GM12878 (cell line): ENCODE data around the gene SSH2. TPM values are rescaled to one million over a fixed set of nuclear protein-coding genes. Genes with fewer than 3 reads are reported as not detected.

Experiments used
- ATAC-seq: fragments of 200-7000 bp; cut with Tn5 transposase; 3 replicates; pipeline ENCODE4 v1.9.1; 2020; ENCODE audit warnings: mild to moderate bottlenecking, moderate library complexity
- BruUV-seq: library from RNA; stranded (reverse); fragments of 400-500 nt; replicated peaks from 2 replicates; lab custom pipeline; 2021; lab: Mats Ljungman, UMichigan
- CTCF ChIA-PET: fragments of 300-600 bp; sonication (Branson Sonifier 250); formaldehyde crosslinking; extraction: SDS; loops from one replicate; lab custom pipeline; 2021; ENCODE audit warnings: inconsistent platforms; lab: Yijun Ruan, JAX
- POLR2A ChIA-PET: fragments of 350-600 bp; formaldehyde crosslinking; extraction: SDS; loops from one replicate; lab custom pipeline; 2021; ENCODE audit warnings: inconsistent platforms; lab: Charles Lee
- RAD21 ChIA-PET: fragments of 300-600 bp; sonication (Branson Sonifier 250); formaldehyde crosslinking; loops from one replicate; lab custom pipeline; 2023; ENCODE audit warnings: antibody characterized with exemption; ENCODE audit not compliant: unreplicated experiment; lab: Charles Lee
- SMC1A ChIA-PET: fragments of 300-600 bp; sonication (Branson Sonifier 250); formaldehyde crosslinking; loops from one replicate; lab custom pipeline; 2023; ENCODE audit not compliant: unreplicated experiment, uncharacterized antibody; lab: Charles Lee
- DNase-seq: peaks from one replicate; pipeline ENCODE4 v3.0.0-alpha.2; 2011; ENCODE audit warnings: low read depth, low spot score
- FAIRE-seq: peaks from 3 replicates; lab custom pipeline; 2011; peaks lifted over from hg19 to GRCh38; lab: Jason Lieb, UNC
- H2AFZ ChIP-seq: 2 replicates; pipeline ENCODE4 v1.6.0; 2011; ENCODE audit warnings: low read depth, low read length, control low read depth; ENCODE audit not compliant: control insufficient read depth
- H3K27ac ChIP-seq: 2 replicates; pipeline ENCODE4 v1.5.1; 2011; ENCODE audit warnings: control low read depth; ENCODE audit not compliant: control insufficient read depth, insufficient read depth
- H3K27me3 ChIP-seq, 2 experiments: replicated peaks in 1 of 2; 2 replicates each; pipeline versions ENCODE4 v1.6.0 to v1.6.1; 2011; ENCODE audit warnings: low read length in 1 of 2; ENCODE audit not compliant: control insufficient read depth in 2 of 2, insufficient read depth in 2 of 2
- H3K36me3 ChIP-seq, 2 experiments: 2 replicates each; pipeline ENCODE4 v1.5.1; 2011; ENCODE audit warnings: low read length in 1 of 2; ENCODE audit not compliant: control insufficient read depth in 2 of 2, insufficient read depth in 2 of 2
- H3K4me1 ChIP-seq: 2 replicates; pipeline ENCODE4 v1.6.1; 2011; ENCODE audit warnings: mild to moderate bottlenecking, low read length, moderate library complexity, mixed read lengths; ENCODE audit not compliant: control insufficient read depth, insufficient read depth
- H3K4me2 ChIP-seq: 2 replicates; pipeline ENCODE4 v1.6.0; 2011; ENCODE audit warnings: control low read depth; ENCODE audit not compliant: control insufficient read depth, insufficient read depth
- H3K4me3 ChIP-seq: fragments of 200-600 bp; sonication (generic); 2 replicates; pipeline ENCODE4 v1.5.1; 2016
- H3K79me2 ChIP-seq: 2 replicates; pipeline ENCODE4 v1.6.0; 2011; ENCODE audit warnings: low read length; ENCODE audit not compliant: control insufficient read depth, insufficient read depth
- H3K9ac ChIP-seq: 2 replicates; pipeline ENCODE4 v1.8.0; 2011; ENCODE audit warnings: low read length, control low read depth, mixed read lengths; ENCODE audit not compliant: control insufficient read depth, insufficient read depth
- H3K9me3 ChIP-seq: replicated peaks from 3 replicates; pipeline ENCODE4 v1.5.1; 2011; ENCODE audit warnings: mild to moderate bottlenecking, low read length; ENCODE audit not compliant: control insufficient read depth, insufficient read depth
- H4K20me1 ChIP-seq: 2 replicates; pipeline ENCODE4 v1.6.0; 2011; ENCODE audit not compliant: control insufficient read depth, insufficient read depth
- CBX5 ChIP-seq: sonication (generic); IDR thresholded peaks from 2 replicates; pipeline ENCODE4 v1.6.1; 2016; ENCODE audit warnings: low read depth, moderate library complexity, mild to moderate bottlenecking, inconsistent platforms
- CEBPZ ChIP-seq: fragments of 150-350 bp; IDR thresholded peaks from 2 replicates; pipeline ENCODE4 v1.6.1; 2016; ENCODE audit warnings: low read depth, low read length
- CREM ChIP-seq: IDR thresholded peaks from 2 replicates; pipeline ENCODE4 v1.6.1; 2014; ENCODE audit warnings: antibody characterized with exemption, low read depth
- FOS ChIP-seq: IDR thresholded peaks from 3 replicates; pipeline ENCODE4 v1.6.1; 2011; ENCODE audit warnings: borderline replicate concordance; ENCODE audit not compliant: insufficient read length; ENCODE audit errors: extremely low read depth
- FOXM1 ChIP-seq: IDR thresholded peaks from 2 replicates; pipeline ENCODE4 v1.6.1; 2012; ENCODE audit warnings: low read depth, mild to moderate bottlenecking, inconsistent platforms, low read length, moderate library complexity
- KDM1A ChIP-seq: fragments of 200-600 bp; sonication (generic); IDR thresholded peaks from 2 replicates; pipeline ENCODE4 v1.6.1; 2016; ENCODE audit warnings: borderline replicate concordance
- PAX5 ChIP-seq: IDR thresholded peaks from 2 replicates; pipeline ENCODE4 v1.6.1; 2011; ENCODE audit warnings: low read depth, low read length, borderline replicate concordance
- PAX8 ChIP-seq: fragments of 450-650 bp; IDR thresholded peaks from 2 replicates; pipeline ENCODE4 v1.6.1; 2017; ENCODE audit warnings: mild to moderate bottlenecking, moderate library complexity
- PBX3 ChIP-seq: IDR thresholded peaks from 2 replicates; pipeline ENCODE4 v1.6.1; 2011; ENCODE audit warnings: mild to moderate bottlenecking, low read depth, low read length, moderate library complexity; ENCODE audit not compliant: insufficient replicate concordance
- POLR2AphosphoS5 ChIP-seq: IDR thresholded peaks from 2 replicates; pipeline ENCODE4 v1.6.1; 2011; ENCODE audit warnings: mild to moderate bottlenecking, low read length, inconsistent platforms
- STAT3 ChIP-seq: IDR thresholded peaks from 2 replicates; pipeline ENCODE4 v1.6.1; 2011; ENCODE audit warnings: low read depth, low read length, improper control_type of control experiment
- TARDBP ChIP-seq: IDR thresholded peaks from 2 replicates; pipeline ENCODE4 v1.6.1; 2016; ENCODE audit warnings: borderline replicate concordance
- TBL1XR1 ChIP-seq: IDR thresholded peaks from 2 replicates; pipeline ENCODE4 v1.6.1; 2012; ENCODE audit warnings: low read depth, low read length, improper control_type of control experiment
- WGBS: methylation state at CpG from one replicate; pipeline ENCODE4 v1.1.6; 2016; ENCODE audit warnings: low lambda C conversion rate; ENCODE audit not compliant: insufficient replicate concordance, insufficient coverage; ENCODE audit errors: missing lambda C conversion rate; 5-methylcytosine and 5-hydroxymethylcytosine counted together
- in situ Hi-C: fragments of 300-500 bp; cut with MboI; formaldehyde crosslinking; loops from 9 replicates; pipeline ENCODE4 v1.14.3; 2018; ENCODE audit warnings: mixed read lengths
- intact Hi-C: fragments of 100-400 bp; cut with micrococcal nuclease; formaldehyde crosslinking; loops from one replicate; pipeline ENCODE4 v1.14.2; 2022; ENCODE audit not compliant: unreplicated experiment
- polyA plus RNA-seq, 11 experiments: library from polyadenylated mRNA; depleted of rRNA in 4 of 11; unstranded in 6 of 11; stranded (reverse) in 5 of 11; fragments of >200 nt; fragmentation: Nextera tagmentation in 4 of 11; fragmentation: Illumina TruSeq in 1 of 11; extraction: Ambion mirVana in 4 of 11; extraction: Trizol in 1 of 11; gene quantifications; 1 replicate in 1 of 11; 2 replicates in 10 of 11; pipeline versions ENCODE4 v1.2.1 to v1.2.3, GENCODE V29; 2011 to 2016; ENCODE audit warnings: inconsistent platforms in 2 of 11, missing spikeins in 2 of 11, low read depth in 1 of 11
- total RNA-seq, 4 experiments: library from RNA; depleted of rRNA in 3 of 4; stranded (reverse); fragments of >200 nt in 3 of 4; fragmentation: Illumina TruSeq in 1 of 4; extraction: Trizol in 1 of 4; gene quantifications; 2 replicates each; pipeline versions ENCODE4 v1.2.1 to v1.2.3, GENCODE V29; 2013 to 2021

The SSH2 gene
- total and polyA plus RNA-seq, 10 of the 15 experiments (the other 5 are each of a cell fraction or from before 2014, with no cell fraction given): 9.3 to 65.9 (median 34.0) TPM

DNA sequence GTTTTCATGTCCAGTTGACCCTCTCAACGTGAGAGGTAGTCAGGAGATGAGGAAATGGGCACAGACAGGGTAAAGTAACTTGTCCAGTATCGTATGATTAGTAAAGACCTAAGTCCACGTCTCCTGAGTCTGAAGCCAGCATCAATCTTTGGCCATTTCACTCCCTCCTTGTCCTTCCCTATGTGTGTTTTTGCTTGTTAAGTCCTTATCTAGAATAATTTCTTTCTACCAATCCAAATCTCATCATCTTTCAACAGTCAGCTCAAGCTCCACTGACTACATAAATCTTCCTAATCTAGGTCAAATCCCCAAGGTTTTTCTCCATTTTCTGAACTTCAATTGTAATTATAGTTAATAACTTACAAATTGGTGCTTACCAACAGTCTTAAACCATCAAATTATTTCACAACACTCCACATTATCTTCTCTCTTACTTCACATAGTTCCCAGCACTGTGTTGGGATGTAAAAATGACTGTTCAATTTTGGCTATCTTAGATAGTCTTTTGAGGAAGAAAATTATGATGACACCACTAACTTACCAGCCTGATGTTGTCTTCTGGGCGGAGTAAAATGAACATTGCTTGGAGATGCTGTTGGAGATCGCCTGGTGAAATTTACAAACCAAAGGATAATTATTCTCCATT lies 235.0 kb downstream of the SSH2 start (continued):
- no peak for TF ChIP-seq CEBPZ
- TF ChIP-seq FOS: no peak
- no peak for TF ChIP-seq CREM
- TF ChIP-seq PAX5: no peak
- no peak for TF ChIP-seq PAX8
- no peak for TF ChIP-seq POLR2AphosphoS5
- no peak for TF ChIP-seq FOXM1
- TF ChIP-seq, all 136 proteins: peak for 0

DNA sequence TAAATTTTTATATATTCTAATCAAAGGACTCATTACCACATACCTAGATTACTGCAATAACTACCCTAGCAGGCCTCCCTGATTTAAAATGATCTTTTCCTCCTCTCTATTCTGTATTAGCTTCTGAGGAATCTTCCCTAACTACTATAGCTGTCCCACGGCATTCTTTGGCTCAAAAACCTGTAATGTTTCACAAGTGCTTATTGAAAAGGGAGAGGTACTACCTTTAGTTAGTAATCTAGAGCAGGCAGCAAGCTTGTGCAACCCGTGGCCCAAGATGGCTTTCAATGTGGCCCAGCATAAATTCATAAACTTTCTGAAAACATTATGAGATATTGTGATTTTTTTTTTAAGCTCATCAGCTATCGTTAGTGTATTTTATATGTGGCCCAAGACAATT lies 236.3 kb downstream of the SSH2 start:
- ChIA-PET CTCF (interaction anchor here (2.2 kb wide), 1 partner anchor 12 kb away, joined by 7 read pairs; no protein-coding TSS in a partner anchor), RAD21 (interaction anchor here (0.6 kb wide), 1 partner anchor 75 kb away, joined by 3 read pairs; no protein-coding TSS in a partner anchor), POLR2A (interaction anchor here (0.6 kb wide), 1 partner anchor 51 kb away, joined by 3 read pairs; no protein-coding TSS in a partner anchor), SMC1A (no interaction called here)
- DNase-seq (no peak), FAIRE-seq (no peak), ATAC-seq (no peak)
- no peaks in the 10 kb centered on the region for H3K27me3 ChIP-seq
- no peak overlapping the region for H3K27ac ChIP-seq
- in situ Hi-C loops (no loop called here), intact Hi-C loops (no loop called here)
- H3K4me1 ChIP-seq: no peaks in the 10 kb centered on the region
- H3K36me3 ChIP-seq: peaks cover 1 to 21% of the 10 kb centered on the region in 2 experiments; a peak in 3 of 4 replicates
- no peak overlapping the region for H3K4me3 ChIP-seq
- no peak overlapping the region for H3K4me2 ChIP-seq
- H2AFZ ChIP-seq: no peak overlapping the region
- no peaks in the 10 kb centered on the region for H3K9me3 ChIP-seq
- H3K9ac ChIP-seq: no peak overlapping the region
- no peaks in the 10 kb centered on the region for H4K20me1 ChIP-seq
- 97% methylated on average over 3 of the region's 3 CpGs for WGBS
- BruUV-seq: no TSS peak
- no peaks in the 10 kb centered on the region; the same call in none of the 2 replicates for H3K79me2 ChIP-seq
- TF ChIP-seq TARDBP (no peak), PBX3 (no peak), STAT3 (no peak), CBX5 (no peak), TBL1XR1 (no peak), KDM1A (no peak)
